Upper lobe of right lung (tissue), 1 donor: ENCODE measurements around the gene MYMX. TPM values are rescaled to one million over a fixed set of nuclear protein-coding genes. Genes with fewer than 3 reads are reported as not detected.

Experiments
- ATAC-seq: fragments of 200-7000 bp; cut with Tn5 transposase; one replicate; pipeline ENCODE4 v1.9.1; 2020; ENCODE audit warnings: mild to moderate bottlenecking, moderate library complexity
- DNase-seq: peaks from one replicate; pipeline ENCODE4 v3.0.0-alpha.2; 2020
- H3K27ac ChIP-seq: fragments of 200-600 bp; one replicate; pipeline ENCODE4 v1.8.0; 2022
- H3K27me3 ChIP-seq: fragments of 200-600 bp; one replicate; pipeline ENCODE4 v1.8.0; 2022; ENCODE audit warnings: mild to moderate bottlenecking
- H3K36me3 ChIP-seq: fragments of 200-600 bp; one replicate; pipeline ENCODE4 v1.8.0; 2022
- H3K4me1 ChIP-seq: fragments of 200-600 bp; one replicate; pipeline ENCODE4 v1.8.0; 2022
- H3K4me3 ChIP-seq: fragments of 200-600 bp; one replicate; pipeline ENCODE4 v1.8.0; 2022; ENCODE audit warnings: mild to moderate bottlenecking
- H3K9me3 ChIP-seq: fragments of 200-600 bp; one replicate; pipeline ENCODE4 v1.8.0; 2022
- CTCF ChIP-seq: fragments of 200-600 bp; IDR thresholded peaks from one replicate; pipeline ENCODE4 v1.8.0; 2022; ENCODE audit warnings: antibody characterized with exemption
- intact Hi-C: fragments of 100-400 bp; cut with DNase I; formaldehyde crosslinking; loops from one replicate; pipeline ENCODE4 v1.11.0; 2022
- total RNA-seq: library from RNA; stranded (reverse); fragmentation: NEBNext Ultra II Directional; extraction: Animal tissue kit (Norgen Biotek cat#: 25700); gene quantifications from one replicate; pipeline ENCODE4 v1.2.1, GENCODE V29; 2021
- donor health status: DM: no; HTN: yes; CAD: no; lungs with severe emphysema.

MYMX gene
- total RNA-seq, 1 donor from 2014 or later = 0.52 TPM

DNA sequence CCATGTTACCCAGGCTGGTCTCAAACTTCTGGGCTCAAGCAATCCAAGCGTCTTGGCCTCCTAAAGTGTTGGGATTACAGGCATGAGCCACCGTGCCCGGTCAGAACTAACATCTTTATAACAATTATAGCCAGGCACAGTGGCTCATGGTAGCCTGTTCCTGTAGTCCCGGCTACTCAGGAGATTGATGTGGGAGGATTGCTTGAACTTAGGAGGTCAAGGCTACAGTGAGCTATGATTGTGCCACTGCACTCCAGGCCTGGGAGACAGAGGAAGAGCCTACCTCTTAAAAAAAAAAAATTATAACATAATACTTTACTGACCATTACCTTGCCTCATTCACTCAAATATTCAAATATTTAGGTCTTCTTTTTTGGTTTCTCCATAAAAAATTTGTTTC lies 16.8 kb upstream of the MYMX start:
- Histone ChIP-seq H3K36me3 (no peaks in the 10 kb centered on the region), H3K9me3 (no peaks in the 10 kb centered on the region), H3K4me3 (no peak overlapping the region), H3K4me1 (no peaks in the 10 kb centered on the region), H3K27ac (no peak overlapping the region), H3K27me3 (no peaks in the 10 kb centered on the region)
- ATAC-seq (no peak), DNase-seq (no peak)
- intact Hi-C loops = no loop called here
- TF ChIP-seq CTCF = no peak

DNA sequence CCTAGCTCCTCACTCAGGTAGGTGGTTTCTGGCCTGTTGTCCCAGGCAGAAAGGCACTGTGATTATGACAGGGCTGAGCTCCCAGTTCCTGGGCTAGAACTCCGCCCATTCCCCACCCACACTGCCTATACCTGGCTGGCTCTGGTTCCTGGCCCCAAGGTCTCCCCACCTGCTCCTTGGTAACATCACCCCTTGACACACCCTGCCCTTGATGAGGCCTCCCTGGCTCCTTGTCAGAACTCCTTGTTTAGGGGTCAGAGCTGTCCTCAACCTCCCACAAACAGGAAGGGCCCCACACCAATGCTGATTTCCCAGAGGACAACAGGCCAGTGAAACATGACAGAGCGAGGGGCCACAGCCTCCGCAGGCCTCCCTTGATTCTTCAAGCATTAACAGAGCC lies 15.5 kb upstream of the MYMX start:
- Histone ChIP-seq H3K27me3 (no peaks in the 10 kb centered on the region), H3K4me1 (no peaks in the 10 kb centered on the region), H3K9me3 (no peaks in the 10 kb centered on the region), H3K27ac (no peak overlapping the region), H3K36me3 (no peaks in the 10 kb centered on the region), H3K4me3 (no peak overlapping the region)
- DNase-seq (no peak), ATAC-seq (peak; percentile 24)
- intact Hi-C loops = no loop called here
- TF ChIP-seq CTCF = no peak

GRCh38 chr6:44201638-44202303 lies 15.0 kb upstream of the MYMX start:
- ATAC-seq (no peak), DNase-seq (no peak)
- H3K4me1 ChIP-seq = no peaks in the 10 kb centered on the region
- H3K27me3 ChIP-seq = no peaks in the 10 kb centered on the region
- no peaks in the 10 kb centered on the region for H3K36me3 ChIP-seq
- intact Hi-C loops = no loop called here
- H3K27ac ChIP-seq = no peak overlapping the region
- H3K4me3 ChIP-seq = no peak overlapping the region
- H3K9me3 ChIP-seq = no peaks in the 10 kb centered on the region
- TF ChIP-seq CTCF = no peak

GRCh38 chr6:44202332-44202971 lies 14.3 kb upstream of the MYMX start:
- H3K4me3 ChIP-seq = no peak overlapping the region
- H3K27ac ChIP-seq = no peak overlapping the region
- H3K9me3 ChIP-seq = no peaks in the 10 kb centered on the region
- H3K4me1 ChIP-seq = no peaks in the 10 kb centered on the region
- ATAC-seq = no peak
- intact Hi-C loops = no loop called here
- H3K36me3 ChIP-seq = no peaks in the 10 kb centered on the region
- H3K27me3 ChIP-seq = no peaks in the 10 kb centered on the region
- no peak for DNase-seq
- TF ChIP-seq CTCF = no peak

DNA sequence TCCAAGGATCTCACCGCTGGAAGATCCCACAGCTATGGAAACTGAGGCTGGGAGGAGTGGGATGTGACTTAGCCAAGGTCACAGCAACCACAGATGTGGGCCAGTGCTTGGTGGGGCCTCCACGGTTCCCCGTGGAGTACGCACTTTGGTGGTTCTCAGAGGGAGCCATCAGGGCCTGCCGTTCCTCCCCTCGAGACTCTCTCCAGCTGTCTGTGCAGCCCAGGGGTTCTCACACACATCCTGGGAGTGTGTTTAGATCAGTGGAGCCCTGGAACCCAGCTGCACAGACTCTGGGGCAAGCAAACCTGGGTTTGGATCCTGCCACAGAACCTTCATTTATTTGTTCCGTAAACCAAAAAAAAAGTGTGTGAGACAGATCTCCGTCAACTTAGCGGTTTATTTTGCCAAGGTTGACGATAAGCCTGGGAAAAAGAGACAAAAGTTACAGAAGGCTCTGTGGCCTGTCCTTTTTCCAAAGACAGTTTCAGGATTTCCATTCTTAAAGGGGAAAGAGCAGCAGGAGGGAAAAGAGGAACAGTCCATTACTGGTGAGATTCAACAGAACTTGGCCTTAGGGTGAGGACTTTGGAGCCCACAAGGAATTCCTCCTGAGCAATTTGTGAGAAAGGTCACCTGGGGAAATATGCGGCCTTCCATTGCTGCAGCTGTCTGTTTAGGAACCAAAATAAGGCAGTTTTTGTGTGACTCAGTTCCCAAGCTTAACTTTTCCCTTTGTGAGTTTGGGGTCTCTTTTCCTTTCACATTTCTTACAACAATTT lies 13.6 kb upstream of the MYMX start:
- Histone ChIP-seq H3K27ac (no peak overlapping the region), H3K36me3 (no peaks in the 10 kb centered on the region), H3K9me3 (no peaks in the 10 kb centered on the region), H3K4me3 (no peak overlapping the region), H3K4me1 (no peaks in the 10 kb centered on the region), H3K27me3 (no peaks in the 10 kb centered on the region)
- intact Hi-C loops = no loop called here
- ATAC-seq (peak; percentile 15), DNase-seq (no peak)
- no peak for TF ChIP-seq CTCF
